Measurements from ENCODE around the gene COMP.

DNA sequence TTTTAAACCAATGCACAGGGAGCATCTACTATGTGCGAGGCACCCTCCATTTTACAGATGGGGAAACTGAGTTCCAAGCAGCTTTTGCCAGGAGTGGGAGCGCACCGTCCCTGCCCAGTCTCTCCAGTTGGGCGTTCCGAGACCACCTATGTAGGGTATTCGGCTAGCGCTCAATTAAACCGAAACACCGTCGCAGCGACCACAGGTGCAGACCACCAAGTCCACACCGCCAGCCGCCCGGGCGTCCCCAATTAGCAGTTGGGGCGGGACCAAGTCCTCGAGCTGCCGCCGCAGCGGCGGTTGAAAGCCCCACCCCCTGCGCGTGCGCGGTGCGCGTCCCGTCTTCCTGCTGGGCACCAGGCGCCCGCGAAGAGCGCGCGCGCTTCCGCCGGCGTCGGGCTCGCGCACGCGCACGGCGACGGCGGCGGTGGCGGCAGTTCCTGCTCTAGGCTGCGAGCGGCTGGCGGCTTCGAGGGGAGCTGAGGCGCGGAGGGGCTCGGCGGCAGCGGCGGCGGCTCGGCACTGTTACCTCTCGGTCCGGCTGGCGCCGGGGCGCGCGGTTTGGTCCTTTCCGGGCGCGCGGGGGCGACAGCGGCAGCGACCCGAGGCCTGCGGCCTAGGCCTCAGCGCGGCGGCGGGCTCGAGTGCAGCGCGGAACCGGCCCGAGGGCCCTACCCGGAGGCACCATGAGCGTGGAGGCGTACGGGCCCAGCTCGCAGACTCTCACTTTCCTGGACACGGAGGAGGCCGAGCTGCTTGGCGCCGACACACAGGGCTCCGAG, 40.6 kb upstream of the COMP start, which contains the start of gene UPF1:
- TF ChIP-seq, protein P1, sequence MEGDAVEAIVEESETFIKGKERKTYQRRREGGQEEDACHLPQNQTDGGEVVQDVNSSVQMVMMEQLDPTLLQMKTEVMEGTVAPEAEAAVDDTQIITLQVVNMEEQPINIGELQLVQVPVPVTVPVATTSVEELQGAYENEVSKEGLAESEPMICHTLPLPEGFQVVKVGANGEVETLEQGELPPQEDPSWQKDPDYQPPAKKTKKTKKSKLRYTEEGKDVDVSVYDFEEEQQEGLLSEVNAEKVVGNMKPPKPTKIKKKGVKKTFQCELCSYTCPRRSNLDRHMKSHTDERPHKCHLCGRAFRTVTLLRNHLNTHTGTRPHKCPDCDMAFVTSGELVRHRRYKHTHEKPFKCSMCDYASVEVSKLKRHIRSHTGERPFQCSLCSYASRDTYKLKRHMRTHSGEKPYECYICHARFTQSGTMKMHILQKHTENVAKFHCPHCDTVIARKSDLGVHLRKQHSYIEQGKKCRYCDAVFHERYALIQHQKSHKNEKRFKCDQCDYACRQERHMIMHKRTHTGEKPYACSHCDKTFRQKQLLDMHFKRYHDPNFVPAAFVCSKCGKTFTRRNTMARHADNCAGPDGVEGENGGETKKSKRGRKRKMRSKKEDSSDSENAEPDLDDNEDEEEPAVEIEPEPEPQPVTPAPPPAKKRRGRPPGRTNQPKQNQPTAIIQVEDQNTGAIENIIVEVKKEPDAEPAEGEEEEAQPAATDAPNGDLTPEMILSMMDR (IDR thresholded peaks at IDR 0.05; ENCODE audit: low read depth, low read length) = 0 out of 2 replicates have a peak, but pooled peaks have one; percentile 7
- TF ChIP-seq EZH2phosphoT487 (IDR thresholded peaks at IDR 0.05; ENCODE audit: low read depth) = no peak
